Activated CD4-positive, alpha-beta T cell treated with anti-CD3 and anti-CD28 coated beads, Interleukin-2, amount 50 U/mL, for 16 hours (primary cell): ENCODE results near the gene CC2D1A.
A peak's percentile ranks its signal among the peaks of the same experiment; 100 is the strongest.

Source experiments
- DNase-seq: peaks from one replicate; pipeline ENCODE4 v3.0.0-alpha.2; 2020

The CC2D1A gene

DNA sequence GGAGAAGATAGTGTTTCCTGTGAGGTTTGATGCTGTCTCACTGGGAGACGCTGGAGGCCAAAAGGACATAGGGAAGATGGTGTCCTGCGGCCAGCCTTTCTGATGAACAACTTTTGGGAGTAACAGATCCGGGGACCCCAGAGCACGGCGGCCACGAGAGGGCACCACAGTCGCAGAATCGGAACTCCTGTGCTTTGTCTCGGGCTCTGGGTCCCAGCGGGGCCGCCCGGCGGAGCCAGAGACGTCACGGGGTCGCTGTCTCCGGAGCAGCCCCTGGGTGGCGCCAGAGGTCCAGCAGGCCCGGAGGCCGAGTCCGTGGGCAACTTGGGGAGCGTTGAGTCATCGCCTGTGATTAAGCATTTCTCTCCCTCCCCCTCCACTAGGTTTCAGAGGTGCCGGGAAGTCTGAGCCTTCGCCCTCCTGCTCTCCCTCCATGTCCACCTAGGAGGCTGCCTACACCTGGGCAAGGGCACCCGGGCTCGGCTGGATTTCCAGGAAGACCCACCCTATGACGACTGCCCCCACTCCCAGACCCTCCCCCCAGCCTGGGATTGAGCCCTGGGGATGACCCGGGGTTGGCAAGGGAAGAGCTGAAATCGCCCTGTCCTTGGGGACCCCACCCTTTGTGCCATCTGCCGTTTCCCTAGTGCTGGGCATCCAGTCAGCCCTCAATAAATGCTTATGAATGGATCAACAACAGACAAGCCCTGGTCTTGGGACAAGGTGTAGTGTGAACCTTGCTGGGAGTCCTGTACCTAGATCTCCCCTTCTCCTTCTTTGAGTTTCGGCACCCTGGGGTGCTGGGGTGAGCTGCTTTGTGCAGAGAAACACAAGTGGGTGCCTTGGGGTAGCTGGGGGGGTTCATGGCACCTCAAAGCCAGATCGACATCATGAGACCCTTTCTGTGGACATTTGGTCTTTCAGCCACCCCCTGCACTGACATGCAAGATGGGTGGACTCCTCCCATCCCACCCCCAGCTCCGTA, 25.6 kb upstream of the CC2D1A start:
- peak; percentile 99 for DNase-seq

DNA sequence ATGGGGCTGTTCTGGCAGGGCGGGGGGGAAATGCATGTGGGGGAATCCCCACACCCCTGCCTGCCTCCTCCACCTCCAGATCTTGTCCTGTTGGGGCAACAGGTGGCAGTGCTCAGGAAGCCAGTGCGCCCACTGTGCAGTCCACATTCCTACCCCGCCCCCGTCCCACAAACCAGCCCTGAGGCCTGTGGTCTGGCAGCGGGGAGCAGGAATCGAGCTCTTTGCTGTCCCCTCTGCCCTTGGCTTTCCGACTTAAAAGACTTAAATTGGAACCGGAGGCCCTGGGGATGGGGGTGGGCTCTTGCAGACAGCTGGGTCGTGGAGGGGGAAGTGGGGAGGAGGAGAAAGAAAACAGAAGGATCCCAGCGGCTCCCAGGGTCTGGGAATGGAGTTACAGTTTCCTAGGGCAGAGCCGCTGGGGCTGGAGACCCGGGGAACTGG, 24.7 kb upstream of the CC2D1A start:
- peak; percentile 34 for DNase-seq

DNA sequence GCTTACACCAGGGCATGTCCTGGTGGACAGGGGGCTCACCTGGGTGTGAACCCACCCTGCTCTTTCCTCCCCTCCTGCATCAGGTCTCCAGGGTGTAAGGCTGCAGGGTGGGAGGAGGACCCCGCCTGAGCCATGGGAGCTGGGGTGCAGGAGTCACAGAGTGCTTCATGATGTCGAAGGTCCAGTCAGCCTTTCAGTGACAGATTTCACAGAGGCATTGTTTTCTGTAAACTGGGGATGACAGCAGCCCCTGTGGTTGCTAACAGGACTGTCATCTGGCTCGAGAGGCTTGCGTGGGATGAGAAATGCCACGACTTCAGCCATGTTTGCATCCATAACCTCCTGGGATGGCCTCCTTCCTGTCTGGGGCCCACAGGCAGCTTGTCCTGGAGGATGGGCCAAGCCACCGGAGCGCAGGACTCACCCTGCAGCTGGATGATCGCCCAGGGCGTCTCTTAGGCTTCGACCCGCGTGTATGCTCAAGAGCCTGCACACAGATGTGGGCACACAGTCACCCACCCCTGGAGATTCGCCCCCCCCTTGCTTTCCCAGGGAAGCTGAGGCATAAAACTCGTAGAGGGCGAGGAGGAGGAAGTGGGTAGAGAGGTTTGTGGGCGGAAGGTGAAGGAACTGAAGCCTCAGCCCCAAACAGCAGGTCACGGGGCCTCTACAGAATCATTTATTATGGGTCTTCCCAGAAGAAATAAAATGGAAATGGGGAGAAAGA, 24.1 kb upstream of the CC2D1A start:
- DNase-seq, result peak; percentile 65

DNA sequence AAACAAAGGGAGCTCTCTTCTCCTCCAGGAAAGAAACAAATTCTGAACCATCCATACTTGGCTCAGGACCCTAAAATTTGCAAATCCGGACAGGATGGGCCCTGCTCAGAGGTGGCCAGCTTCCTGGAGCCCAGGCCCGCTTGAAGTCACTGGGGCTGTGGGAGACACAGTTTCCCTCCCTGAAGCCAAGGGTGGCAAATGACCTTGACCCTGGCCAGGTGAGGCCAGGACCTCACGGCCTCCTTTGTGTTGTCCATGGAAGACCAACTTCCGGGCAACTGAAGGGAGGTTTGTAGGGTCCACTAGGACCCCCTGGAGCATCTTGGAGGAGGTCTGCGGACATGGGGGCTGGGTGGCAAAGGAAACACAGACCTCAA, 23.6 kb upstream of the CC2D1A start:
- no peak for DNase-seq

DNA sequence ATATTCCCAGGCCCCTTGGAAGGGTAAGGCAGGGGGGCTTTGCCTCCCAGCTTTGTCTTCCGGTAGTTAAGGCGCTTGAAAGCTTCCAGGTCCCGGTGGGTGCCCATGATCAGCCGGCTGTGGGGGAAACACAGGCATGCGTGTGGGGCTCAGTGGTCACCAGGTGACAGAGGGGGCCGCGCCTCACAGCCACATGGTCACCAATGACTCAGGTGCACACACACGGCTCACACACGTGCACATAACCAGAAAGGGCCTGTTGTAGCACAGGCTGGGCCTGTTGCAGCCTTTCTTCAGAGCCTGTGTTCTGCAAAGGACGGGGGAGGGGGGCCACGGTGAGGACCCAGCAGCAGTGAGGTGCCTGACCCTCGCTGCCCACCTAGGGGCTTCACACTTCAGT, 23.2 kb upstream of the CC2D1A start:
- no peak for DNase-seq

DNA sequence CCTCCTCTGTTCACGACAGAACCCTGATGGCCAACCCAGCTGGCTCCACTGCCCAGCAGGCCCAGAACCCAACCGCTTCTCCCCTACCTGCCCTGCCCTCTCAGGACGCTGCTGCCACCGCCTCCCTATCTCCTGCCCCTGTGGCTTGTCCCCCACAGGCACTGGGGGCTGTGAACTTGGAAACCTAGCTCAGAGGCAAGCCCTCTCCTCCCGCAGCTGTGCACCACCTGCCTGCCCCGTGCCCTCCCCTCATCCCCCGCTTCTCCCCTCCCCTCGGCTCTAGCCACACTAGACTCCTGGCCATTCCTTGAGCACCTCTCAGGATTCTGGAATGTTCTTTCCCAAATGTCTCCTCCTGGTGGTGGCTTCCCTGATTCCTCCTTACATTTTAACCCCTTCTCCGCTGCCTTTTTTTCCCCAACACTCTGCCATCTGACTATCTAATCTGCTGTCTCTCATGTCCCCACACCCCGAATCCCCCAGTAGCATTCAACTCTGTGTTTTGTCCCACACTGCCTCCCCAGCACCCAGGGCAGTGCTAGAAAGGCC, 22.4 kb upstream of the CC2D1A start:
- no peak for DNase-seq

DNA sequence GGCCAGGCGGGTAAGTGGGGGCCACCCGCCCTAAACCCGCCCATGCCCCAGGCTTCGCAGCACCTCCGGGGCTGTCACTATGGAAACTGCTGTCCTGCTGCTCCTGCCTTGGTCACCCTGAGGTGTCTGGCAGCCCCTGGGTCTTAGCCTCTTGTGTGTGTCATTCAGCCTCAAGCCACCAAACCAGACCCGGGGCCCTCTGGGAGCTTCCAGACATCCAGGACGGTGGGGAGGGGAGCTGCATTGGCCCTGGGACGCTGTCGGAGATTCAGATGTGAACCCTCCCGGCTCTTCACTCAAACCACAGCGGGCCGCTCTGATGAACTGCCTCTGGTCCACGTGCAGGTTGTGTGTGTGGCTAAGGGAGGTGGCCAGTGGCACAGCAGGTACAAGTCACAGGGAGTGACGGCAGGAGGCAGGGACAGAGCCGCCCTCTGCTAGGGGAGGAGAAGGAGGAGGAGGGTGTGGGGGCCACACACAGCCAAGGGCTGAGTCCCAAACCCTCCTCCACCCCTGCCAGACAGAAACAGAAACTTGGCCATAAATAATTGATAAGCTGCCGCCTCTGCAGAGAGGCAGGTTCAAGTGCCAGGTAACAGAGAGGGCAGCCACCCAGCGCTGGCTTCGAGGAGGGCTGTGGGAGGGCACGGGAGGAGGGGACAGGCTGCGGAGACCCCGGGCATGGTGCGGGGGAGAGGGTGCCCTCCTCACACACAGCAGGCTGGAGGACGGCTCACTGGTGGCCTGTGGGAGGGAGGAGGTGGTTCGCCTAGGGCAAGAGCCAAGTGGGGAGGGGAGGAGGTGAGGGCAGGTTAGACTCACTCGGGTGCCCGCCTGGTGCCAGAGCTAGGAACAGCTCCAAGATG, 21.0 kb upstream of the CC2D1A start:
- no peak for DNase-seq

DNA sequence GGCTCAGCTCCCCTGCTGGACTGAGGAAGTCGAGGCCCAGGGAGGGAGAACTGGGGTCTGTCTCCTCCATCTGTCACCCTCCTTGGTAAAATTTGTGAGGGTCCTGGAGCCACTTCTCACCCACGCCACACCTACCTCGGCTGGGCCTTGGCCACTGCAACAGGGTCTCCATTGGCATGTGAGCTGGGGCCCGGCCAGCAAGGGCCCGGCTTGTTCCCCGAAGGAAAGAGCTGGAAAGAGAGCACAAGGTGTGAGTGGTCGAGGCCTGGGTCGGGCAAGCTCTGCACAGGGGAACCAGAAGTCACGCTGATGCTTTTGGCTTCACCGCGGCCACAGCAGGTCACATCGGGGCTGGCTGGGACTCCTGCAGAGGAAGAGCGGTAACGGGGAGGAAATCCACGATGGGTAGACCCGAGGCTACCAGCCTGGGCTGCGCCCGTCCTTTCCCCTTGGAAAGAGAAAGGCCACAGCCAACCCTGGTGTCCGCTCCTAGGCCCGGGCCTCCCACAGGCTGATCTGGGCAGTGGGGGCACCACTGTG, 20.1 kb upstream of the CC2D1A start:
- DNase-seq, result no peak

DNA sequence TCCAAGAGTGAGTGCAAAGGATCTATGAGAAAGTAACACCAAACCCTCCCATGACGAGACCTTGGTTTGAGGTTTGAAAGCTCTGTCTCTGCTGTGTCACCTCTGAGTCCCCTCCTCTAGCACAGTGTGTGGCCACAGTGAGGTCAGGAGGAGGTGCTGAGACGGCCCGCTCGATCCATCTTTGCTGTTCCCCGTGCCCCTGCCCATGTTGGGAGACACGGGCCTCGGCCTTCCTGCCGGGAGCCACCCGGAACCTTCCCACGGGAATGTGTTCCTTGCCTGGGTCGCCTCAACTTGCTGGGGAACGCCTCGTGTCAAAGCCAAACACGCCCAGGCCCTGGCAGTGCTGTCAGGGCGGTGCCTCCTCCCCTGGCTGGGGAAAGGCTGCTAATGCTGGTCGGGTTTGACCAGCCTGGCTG, 19.0 kb upstream of the CC2D1A start:
- DNase-seq, result peak; percentile 34

DNA sequence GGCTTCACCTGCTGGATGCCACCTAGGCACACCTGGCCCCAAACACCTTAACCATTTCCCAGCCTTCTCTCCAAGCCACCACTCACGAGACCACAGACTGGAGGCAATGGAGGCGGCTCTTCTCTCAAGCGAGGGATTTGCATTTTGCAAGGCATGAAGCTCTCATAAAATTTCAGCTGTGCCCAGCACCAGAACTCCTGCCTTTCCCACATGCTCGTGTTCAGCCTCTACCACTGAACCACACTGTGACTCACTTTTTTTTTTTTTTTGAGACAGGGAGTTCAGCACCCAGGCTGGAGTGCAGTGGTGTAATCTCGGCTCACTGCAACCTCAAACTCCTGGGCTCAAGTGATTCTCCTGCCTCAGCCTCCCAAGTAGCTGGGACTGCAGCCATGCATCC, 18.5 kb upstream of the CC2D1A start:
- DNase-seq, result no peak

DNA sequence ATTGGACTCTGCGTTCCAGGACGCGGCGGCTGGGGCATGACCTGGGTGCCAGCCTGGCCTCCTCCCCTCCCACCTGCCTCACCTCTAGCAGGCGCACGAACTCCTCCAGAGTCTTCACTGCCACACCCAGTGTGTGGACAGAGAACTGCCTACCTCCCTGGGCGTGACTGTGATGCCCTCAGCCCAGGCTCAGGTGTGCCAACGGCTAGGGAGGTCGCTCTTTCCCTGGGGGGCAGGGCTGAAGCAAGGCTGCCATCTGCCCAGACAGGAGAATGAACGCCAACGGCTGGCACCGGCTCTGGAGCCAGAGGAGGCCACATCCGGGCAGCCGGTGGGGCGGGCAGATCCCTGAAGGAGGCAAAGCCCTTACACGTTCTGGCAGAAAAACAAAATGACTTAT, 17.7 kb upstream of the CC2D1A start:
- no peak for DNase-seq

DNA sequence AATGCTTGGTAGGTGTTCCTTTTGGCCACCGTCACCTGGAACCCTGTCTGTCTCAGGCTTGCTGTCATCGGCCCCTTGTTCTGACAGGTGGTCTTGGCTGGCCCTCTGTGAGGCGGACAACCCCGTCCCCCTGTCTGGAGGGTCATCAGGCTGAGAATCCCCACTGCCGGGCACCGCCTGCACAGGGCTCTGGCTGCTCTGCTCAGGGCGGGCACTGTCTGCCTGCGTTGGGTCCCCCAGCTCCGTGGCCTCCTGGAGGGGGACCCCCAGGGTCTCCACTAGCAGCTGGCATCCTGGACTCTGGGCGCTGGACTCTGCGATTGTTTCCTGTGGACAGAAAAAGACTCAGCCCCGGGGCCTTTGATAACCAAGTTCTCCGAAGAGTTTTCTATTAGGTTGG, 15.9 kb upstream of the CC2D1A start:
- DNase-seq, result no peak

DNA sequence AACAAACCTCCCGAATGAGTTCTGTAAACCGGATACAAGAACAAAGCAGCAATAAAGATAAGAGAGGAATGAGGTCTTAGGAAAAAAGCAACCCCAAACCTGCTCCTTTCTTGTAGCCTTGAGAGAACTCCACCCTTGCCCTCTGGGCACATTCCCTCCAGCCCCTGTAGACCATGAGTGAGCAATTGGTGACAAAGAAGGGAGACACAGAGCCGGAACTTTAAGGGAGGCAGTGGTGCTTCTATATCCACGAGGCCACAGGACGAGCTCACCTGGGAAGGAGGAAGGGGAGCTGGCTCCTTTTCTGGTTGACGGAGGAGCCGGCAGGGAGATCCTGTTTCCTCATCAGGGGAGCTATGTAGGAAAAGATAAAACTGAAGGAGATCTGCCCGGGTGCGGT, 13.1 kb upstream of the CC2D1A start:
- no peak for DNase-seq

DNA sequence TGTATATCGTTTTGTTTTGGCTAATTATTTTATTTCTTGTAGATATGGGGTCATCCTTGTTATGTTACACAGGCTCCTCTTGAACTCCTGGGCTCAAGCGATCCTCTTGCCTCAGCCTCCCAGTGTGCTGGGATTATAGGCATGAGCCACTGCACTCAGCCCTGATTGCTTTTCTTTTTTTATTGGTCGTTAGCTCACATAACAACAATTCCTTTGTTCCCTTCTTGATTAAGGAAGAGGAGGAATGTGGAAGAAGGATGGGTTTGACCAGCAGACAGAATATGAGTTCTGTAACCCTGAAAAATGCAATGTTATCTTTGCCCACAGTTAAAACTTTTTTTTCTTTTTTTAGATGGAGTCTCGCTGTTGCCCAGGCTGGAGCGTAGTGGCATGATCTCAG, 11.4 kb upstream of the CC2D1A start:
- no peak for DNase-seq

DNA sequence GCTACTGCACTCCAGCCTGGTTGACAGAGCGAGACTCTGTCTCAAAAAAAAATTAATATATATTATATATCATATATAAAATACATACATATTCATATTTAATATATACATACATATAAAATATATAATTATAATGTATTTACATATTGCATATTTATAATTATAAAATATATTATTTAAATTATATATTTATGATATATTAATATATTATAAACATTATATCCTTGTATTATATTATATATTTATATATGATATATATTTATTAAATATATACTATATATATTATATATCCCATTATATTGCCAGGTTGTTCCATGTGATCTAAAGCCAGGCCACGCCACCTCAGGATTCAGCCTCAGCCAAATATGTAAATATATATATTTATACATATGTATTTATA, 9.8 kb upstream of the CC2D1A start:
- DNase-seq, result no peak

DNA sequence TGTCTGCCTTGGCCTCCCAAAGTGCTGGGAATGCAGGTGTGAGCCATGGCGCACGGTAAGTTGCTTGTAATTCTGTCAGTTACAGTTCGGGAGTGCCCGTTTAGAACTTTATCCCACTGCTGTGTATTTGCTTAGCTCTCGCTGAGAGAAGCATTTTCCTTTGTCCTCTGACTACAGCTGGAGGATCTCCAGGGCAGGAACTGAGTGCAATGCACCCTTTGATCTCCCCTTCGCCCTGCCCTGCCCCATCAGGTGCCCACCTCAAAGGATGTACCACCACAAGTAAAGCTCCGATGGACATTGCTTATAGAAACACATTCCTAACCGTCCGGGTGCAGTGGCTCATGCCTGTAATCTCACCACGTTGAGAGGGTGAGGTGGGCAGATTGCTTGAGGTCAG, 6.6 kb upstream of the CC2D1A start:
- no peak for DNase-seq

DNA sequence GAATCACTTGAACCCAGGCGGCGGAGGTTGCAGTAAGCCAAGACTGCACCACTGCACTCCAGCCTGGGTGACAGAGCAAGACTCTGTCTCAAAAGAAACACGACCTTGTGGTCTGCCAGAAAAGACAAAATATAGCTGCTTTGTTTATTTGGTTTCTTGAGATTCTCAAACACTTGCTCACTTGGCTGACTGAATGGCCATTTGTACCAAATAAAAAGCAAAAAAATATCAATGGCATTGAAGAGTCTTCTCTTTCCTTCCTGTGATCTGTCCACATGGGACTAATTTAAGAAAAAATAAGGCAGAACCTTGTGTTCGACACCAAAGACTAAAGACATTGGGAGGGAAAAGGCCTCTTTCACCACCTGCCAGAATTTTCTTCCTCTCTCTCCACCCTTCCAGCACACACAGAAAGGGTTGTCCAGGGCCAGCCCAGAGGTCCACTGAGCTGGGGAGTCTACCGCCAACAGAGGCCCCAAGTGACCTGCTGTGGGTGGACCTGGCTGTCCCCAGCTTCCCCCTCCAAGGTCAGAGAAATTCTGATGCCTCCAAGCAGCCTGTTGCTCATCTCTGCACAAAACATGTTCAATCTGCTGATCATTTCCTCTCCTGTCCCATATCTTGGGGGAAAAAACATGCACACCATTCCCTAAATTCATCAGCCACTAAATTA, 6.0 kb upstream of the CC2D1A start:
- no peak for DNase-seq

DNA sequence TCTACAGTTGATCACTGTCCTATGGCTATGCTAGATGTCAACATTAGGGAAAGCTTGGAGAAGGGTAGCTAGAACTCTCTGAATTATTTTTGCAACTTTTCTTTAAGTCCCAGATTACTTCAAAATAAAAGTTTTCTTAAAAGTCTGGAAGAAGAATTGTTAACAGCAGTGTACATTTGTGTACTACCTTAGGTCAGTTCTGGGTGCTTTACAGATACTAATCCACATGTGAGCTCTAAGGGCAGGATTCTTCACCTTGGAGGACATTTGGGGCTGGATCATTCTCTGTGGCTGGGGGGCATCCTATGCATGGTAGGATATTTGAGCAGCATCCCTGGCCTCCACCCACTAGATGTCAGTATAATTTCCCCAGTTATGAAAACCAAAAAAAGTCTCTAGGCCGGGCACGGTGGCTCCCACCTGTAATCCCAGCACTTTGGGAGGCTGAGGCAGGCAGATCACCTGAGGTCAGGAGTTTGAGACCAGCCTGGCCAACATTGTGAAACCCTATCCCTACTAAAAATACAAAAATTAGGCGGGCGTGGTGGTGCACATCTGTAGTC, 2.9 kb upstream of the CC2D1A start:
- DNase-seq, result peak; percentile 56

DNA sequence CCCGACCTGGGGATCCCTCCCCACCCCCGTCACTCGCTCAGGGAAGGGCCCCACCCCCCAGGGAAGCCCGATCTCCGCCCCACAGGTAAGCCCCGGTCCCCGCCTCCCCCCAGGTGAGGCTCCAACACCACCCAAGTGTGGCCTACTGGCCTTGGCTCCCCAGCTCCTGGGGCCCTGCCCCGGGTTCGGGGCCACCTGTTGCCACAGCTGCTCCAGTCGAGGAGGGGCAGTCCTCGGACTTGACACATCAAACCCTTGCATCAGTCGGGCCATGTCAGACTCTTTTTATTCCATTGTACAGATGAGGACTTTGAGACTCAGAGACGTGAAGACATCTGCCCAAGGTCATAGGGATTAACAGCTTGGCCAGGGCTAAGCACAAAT, 512 bp downstream of the CC2D1A start:
- DNase-seq, result no peak

DNA sequence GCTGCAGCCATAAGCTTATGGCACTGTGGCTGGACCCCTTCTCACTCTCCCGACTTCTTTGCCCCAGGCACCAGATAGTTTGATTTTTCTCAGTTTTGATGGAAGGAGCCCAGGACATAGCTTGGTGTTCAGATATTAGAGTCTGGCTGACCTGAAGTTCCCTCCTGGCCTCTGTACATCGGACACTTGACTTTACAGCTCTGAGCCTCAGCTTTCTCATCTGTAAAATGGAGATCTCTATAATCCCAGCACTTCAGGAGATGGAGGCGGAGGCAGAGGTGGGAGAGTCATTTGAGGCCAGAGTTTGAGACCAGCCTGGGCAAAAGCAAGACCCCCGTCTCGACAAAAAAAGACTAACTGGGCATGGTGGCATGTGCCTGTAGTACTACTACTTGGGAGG, 909 bp downstream of the CC2D1A start:
- DNase-seq, result no peak

DNA sequence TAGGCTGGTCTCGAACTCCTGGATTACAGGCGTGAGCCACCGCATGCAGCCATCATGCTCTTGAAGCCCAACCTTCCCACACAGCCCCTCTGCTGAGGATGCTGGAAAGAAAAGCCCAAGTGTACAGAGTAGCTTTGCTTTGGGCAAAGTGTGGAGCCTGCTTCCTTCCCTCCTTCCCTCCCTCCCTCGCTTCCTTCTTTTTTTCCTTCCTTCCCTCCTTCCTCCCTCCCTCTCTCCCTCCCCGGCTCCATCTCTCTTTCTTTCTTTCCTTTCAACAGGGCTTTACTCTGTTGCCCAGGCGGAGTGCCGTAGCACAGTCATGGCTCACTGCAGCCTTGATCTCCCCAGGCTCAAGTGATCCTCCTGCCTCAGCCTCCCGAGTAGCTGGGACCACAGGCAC, 2.7 kb downstream of the CC2D1A start:
- no peak for DNase-seq

DNA sequence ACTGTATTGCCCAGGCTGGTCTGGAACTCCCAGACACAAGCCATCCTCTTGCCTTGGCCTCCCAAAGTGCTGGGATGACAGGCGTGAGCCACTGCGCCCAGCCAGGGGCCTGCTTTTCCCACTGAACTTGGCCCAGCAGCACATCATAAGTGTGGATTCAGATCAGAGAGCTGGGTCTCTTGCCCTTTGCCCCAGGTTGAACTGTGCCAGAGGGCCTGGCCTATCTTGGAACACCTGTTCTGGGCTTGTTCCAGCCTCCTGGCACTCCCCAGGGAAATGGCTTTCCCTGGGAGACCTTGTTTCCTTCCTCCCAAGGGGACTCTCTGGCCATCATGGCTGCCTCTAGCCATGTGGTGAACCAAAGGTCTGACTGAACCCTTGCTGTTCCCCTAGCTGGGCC, 3.4 kb downstream of the CC2D1A start:
- no peak for DNase-seq
